HepG2 (cell line): ENCODE measurements around the gene TVP23A. TPM values are rescaled to one million over a fixed set of nuclear protein-coding genes. Genes with fewer than 3 reads are reported as not detected.

Experiments
- BCL6 ChIP-seq: IDR thresholded peaks from 2 replicates; pipeline ENCODE4 v1.6.1; 2016; ENCODE audit warnings: missing genetic modification reagents, missing compliant biosample characterization
- CBFB ChIP-seq: sonication (generic); formaldehyde crosslinking; IDR thresholded peaks from 2 replicates; pipeline ENCODE4 v1.4.0; 2020; ENCODE audit warnings: missing genetic modification reagents
- CC2D1A ChIP-seq: sonication (generic); formaldehyde crosslinking; IDR thresholded peaks from 2 replicates; pipeline ENCODE4 v1.8.1; 2023; ENCODE audit warnings: mild to moderate bottlenecking, missing genetic modification reagents
- FOXO1 ChIP-seq: sonication (generic); formaldehyde crosslinking; IDR thresholded peaks from 2 replicates; pipeline ENCODE4 v1.4.0; 2020; ENCODE audit warnings: missing genetic modification reagents
- FOXP1 ChIP-seq, 2 experiments: fragments of 450-650 bp in 1 of 2; IDR thresholded peaks; 2 replicates each; pipeline ENCODE4 v1.6.1; 2017 to 2018; ENCODE audit warnings: antibody characterized with exemption in 1 of 2
- GATA4 ChIP-seq: sonication (generic); IDR thresholded peaks from 2 replicates; pipeline ENCODE4 v1.6.1; 2016; ENCODE audit warnings: antibody characterized with exemption, low read depth, borderline replicate concordance
- KIAA2018 ChIP-seq: sonication (generic); formaldehyde crosslinking; IDR thresholded peaks from 2 replicates; pipeline ENCODE4 v1.5.0; 2020; ENCODE audit warnings: mild to moderate bottlenecking, missing genetic modification reagents, borderline replicate concordance
- PRDM4 ChIP-seq: sonication (generic); formaldehyde crosslinking; IDR thresholded peaks from 2 replicates; pipeline ENCODE4 v1.9.0; 2021; ENCODE audit warnings: missing genetic modification reagents, borderline replicate concordance
- SYNCRIP ChIP-seq: fragments of 200-400 bp; formaldehyde crosslinking; IDR thresholded peaks from 2 replicates; pipeline ENCODE4 v1.6.1; 2018; ENCODE audit warnings: mild to moderate bottlenecking, low read depth, low read length; ENCODE audit not compliant: insufficient read depth
- TBX2 ChIP-seq: sonication (generic); formaldehyde crosslinking; IDR thresholded peaks from 2 replicates; pipeline ENCODE4 v1.5.0; 2020; ENCODE audit warnings: missing genetic modification reagents, mild to moderate bottlenecking, borderline replicate concordance
- U2AF1 ChIP-seq: fragments of 200-400 bp; formaldehyde crosslinking; optimal IDR thresholded peaks from 2 replicates; pipeline ENCODE3; 2017; ENCODE audit warnings: mild to moderate bottlenecking, low read depth, low read length
- ZBTB42 ChIP-seq: sonication (generic); formaldehyde crosslinking; IDR thresholded peaks from 2 replicates; pipeline ENCODE4 v1.5.0; 2020; ENCODE audit warnings: mild to moderate bottlenecking, missing genetic modification reagents
- ZGPAT ChIP-seq: IDR thresholded peaks from 2 replicates; pipeline ENCODE4 v1.6.1; 2016; ENCODE audit warnings: mild to moderate bottlenecking
- ZNF317 ChIP-seq: sonication (generic); formaldehyde crosslinking; IDR thresholded peaks from 2 replicates; pipeline ENCODE4 v1.5.0; 2020; ENCODE audit warnings: mild to moderate bottlenecking, missing genetic modification reagents
- ZNF33A ChIP-seq: sonication (generic); formaldehyde crosslinking; IDR thresholded peaks from 2 replicates; pipeline ENCODE4 v1.5.1; 2020; ENCODE audit warnings: missing genetic modification reagents, mild to moderate bottlenecking, moderate library complexity, borderline replicate concordance
- ZNF430 ChIP-seq: sonication (generic); formaldehyde crosslinking; IDR thresholded peaks from 2 replicates; pipeline ENCODE4 v1.9.0; 2021; ENCODE audit warnings: mild to moderate bottlenecking, missing genetic modification reagents
- ZNF44 ChIP-seq: sonication (generic); formaldehyde crosslinking; IDR thresholded peaks from 2 replicates; pipeline ENCODE4 v1.5.1; 2020; ENCODE audit warnings: mild to moderate bottlenecking, missing genetic modification reagents
- polyA plus RNA-seq, 8 experiments: library from polyadenylated mRNA; depleted of rRNA in 3 of 8; stranded (reverse) in 7 of 8; unstranded in 1 of 8; fragments of >200 nt; fragmentation: Illumina TruSeq in 4 of 8; extraction: Trizol in 4 of 8; gene quantifications; 2 replicates each; pipeline versions ENCODE4 v1.2.1 to v1.2.3, GENCODE V29; 2011 to 2016; ENCODE audit warnings: low read depth in 4 of 8, missing spikeins in 1 of 8, mixed read lengths in 1 of 8; ENCODE audit not compliant: insufficient read depth in 1 of 8
- total RNA-seq, 5 experiments: library from RNA; depleted of rRNA; stranded (reverse); fragments of >200 nt; fragmentation: Illumina TruSeq; extraction: Trizol; gene quantifications; 2 replicates each; pipeline ENCODE4 v1.2.3, GENCODE V29; 2016; ENCODE audit warnings: low read depth in 1 of 5

The TVP23A gene
- total and polyA plus RNA-seq, 2 of the 13 experiments (the other 11 are each of a cell fraction or from before 2014, with no cell fraction given): not detected

- TF ChIP-seq ZNF33A (CRISPR knock-in tag) (0 out of 2 replicates have a peak, but pooled peaks have one; percentile 22), SYNCRIP (no peak), GATA4 (no peak), ZNF430 (CRISPR knock-in tag) (peak; percentile 12; the same call in 1 of the 2 replicates), BCL6 (CRISPR knock-in tag) (0 out of 2 replicates have a peak, but pooled peaks have one; percentile 33), CC2D1A (CRISPR knock-in tag) (0 out of 2 replicates have a peak, but pooled peaks have one; percentile 25), CBFB (CRISPR knock-in tag) (no peak), TBX2 (CRISPR knock-in tag) (no peak), U2AF1 (no peak), KIAA2018 (CRISPR knock-in tag) (0 out of 2 replicates have a peak, but pooled peaks have one; percentile 15), ZNF317 (CRISPR knock-in tag) (0 out of 2 replicates have a peak, but pooled peaks have one; percentile 3), FOXO1 (CRISPR knock-in tag) (0 out of 2 replicates have a peak, but pooled peaks have one; percentile 20), ZGPAT (0 out of 2 replicates have a peak, but pooled peaks have one; percentile 10), ZBTB42 (CRISPR knock-in tag) (peak; percentile 32; the same call in 1 of the 2 replicates), FOXP1 (IDR thresholded peaks at IDR 0.05) (no peak), FOXP1 (CRISPR knock-in tag; IDR thresholded peaks at IDR 0.05) (no peak), PRDM4 (CRISPR knock-in tag) (0 out of 2 replicates have a peak, but pooled peaks have one; percentile 31), ZNF44 (CRISPR knock-in tag) (0 out of 2 replicates have a peak, but pooled peaks have one; percentile 25)
These were observed 74.1 kb downstream of the TVP23A start (continued) for GRCh38 chr16:10744370-10745030.
